AG10803 (cell line): ENCODE measurements around the gene C8G.

ENCODE experiments used
- DNase-seq: peaks from one replicate; pipeline ENCODE4 v3.0.0; 2010; ENCODE audit warnings: low read depth
- H3K4me3 ChIP-seq: 2 replicates; pipeline ENCODE4 v1.5.1; 2011; ENCODE audit warnings: mild to moderate bottlenecking, low read length, control low read depth
- CTCF ChIP-seq: conservative IDR thresholded peaks from 2 replicates; pipeline ENCODE4 v1.5.1; 2011; ENCODE audit warnings: mild to moderate bottlenecking, low read length, control low read depth, inconsistent platforms

C8G gene

GRCh38 chr9:136985853-136986252 is 40.8 kb downstream of the C8G start:
- DNase-seq = no peak
- no peak for TF ChIP-seq CTCF
- no peak overlapping the region for H3K4me3 ChIP-seq

- DNase-seq = no peak
- TF ChIP-seq CTCF = no peak
- no peak overlapping the region for H3K4me3 ChIP-seq
Observed at GRCh38 chr9:136988872-136989271, 43.8 kb downstream of the C8G start.

GRCh38 chr9:136990242-136990911 is 45.3 kb downstream of the C8G start:
- DNase-seq = no peak
- no peak overlapping the region for H3K4me3 ChIP-seq
- no peak for TF ChIP-seq CTCF

- DNase-seq = peak; percentile 87
- TF ChIP-seq CTCF = no peak
- H3K4me3 ChIP-seq = peak within 1 kb of the TSS; percentile 74
Observed at GRCh38 chr9:136991993-136992818, 47.2 kb downstream of the C8G start, which contains the start of gene PAXX. Gene PAXX, plus strand, starts transcription at chr9:136992422. Its CDS starts 22 bp downstream, at chr9:136992444.

- no peak for TF ChIP-seq CTCF
- DNase-seq = no peak
- peak overlapping the region; percentile 74 for H3K4me3 ChIP-seq
Observed at GRCh38 chr9:136992819-136993369, 47.9 kb downstream of the C8G start.

GRCh38 chr9:136994180-136994887 is 49.3 kb downstream of the C8G start:
- H3K4me3 ChIP-seq = no peak overlapping the region
- no peak for DNase-seq
- TF ChIP-seq CTCF = no peak
